Activated CD8-positive, alpha-beta memory T cell treated with anti-CD3 and anti-CD28 coated beads for 1 hour (primary cell): ENCODE measurements around the gene FHOD1.

ENCODE experiments used
- DNase-seq, 2 donors: peaks; one replicate each; pipeline ENCODE4 v3.0.0-alpha.2; 2020; ENCODE audit warnings: low read depth in 1 of 2; ENCODE audit errors: extremely low read depth in 1 of 2

The FHOD1 gene

GRCh38 chr16:67210069-67210937 lies 37.0 kb downstream of the FHOD1 start:
- no peak for DNase-seq

DNA sequence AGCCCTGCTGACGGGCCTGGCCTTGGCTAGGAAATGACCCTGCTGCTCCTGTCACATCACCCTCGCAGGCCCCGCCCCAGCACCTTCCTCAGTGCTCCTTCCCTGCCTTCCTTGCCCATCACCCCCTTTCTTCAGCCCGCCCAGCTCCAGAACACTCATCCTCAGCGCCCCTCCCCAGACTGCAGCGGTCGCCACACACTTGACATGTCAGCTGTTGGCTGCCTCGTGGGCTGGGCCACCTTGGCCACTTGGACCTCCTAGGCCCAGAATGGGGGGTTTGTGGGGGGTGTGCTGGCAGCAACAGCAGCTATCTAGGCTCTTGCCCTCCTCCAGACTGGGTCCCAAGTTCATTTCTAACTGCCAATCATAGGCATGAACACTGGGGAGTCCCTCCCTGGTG lies 37.7 kb downstream of the FHOD1 start:
- no peak for DNase-seq

GRCh38 chr16:67208154-67208896 lies 39.0 kb downstream of the FHOD1 start:
- no peak for DNase-seq

- DNase-seq = no peak
Observed at GRCh38 chr16:67207249-67208091, 39.8 kb downstream of the FHOD1 start.

- DNase-seq = no peak
Observed at GRCh38 chr16:67206838-67207248, 40.4 kb downstream of the FHOD1 start.

DNA sequence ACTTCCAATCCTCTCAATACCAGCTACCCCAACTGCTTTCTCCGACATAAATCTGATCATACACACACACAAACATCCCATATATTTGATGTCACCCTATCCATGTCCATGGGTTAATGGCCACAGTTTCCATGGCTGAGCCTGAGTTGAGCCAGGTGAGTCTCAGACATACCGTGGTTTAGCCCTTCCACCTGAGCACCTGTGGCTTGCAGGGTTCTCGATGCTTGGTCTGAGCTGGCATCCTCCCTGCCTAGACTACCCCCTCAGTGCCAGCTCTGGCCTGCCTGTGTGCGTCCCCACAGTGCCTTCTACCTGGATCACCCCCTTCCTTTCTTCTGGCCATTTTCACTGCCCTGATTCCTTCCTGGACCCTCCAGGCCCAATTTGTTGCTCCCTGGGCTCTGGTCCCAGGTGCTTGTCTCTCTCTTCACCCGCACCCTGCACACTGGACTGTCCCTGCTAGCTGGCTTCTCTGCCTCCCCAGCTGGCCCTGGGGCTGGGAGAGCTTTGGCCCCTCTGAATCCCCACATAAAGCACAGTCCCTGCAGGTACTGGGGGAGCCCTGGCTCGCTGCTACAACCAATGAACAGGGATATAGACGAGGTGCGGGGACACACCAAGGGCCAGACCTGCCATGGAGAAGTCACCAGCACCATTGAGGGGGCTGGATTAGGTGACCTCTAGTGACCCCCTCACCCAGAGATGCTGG lies 41.0 kb downstream of the FHOD1 start:
- no peak for DNase-seq

DNA sequence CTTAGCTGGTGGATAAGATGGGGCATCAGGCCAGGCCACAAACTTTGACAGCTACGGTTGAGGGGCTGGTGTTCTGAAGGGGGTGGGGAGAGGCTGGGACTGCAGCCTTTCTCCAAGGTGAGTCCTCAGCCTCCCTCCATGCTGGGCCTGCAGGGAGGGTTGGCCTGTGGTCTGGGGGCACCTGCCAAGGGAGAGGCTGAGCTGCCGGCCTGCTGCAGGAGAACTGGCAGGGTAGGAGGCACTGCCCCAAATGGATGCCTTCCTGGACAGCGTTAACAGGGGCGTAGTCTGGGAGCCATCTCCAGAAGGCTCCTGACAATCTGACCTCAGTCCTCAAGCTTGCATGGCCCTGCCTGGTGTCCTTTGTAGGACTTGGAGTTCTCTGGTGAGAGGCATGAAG lies 43.2 kb downstream of the FHOD1 start:
- DNase-seq = no peak

- DNase-seq = no peak
Observed at GRCh38 chr16:67202956-67203493, 44.3 kb downstream of the FHOD1 start.

GRCh38 chr16:67202426-67202825 lies 44.9 kb downstream of the FHOD1 start:
- DNase-seq = no peak

DNA sequence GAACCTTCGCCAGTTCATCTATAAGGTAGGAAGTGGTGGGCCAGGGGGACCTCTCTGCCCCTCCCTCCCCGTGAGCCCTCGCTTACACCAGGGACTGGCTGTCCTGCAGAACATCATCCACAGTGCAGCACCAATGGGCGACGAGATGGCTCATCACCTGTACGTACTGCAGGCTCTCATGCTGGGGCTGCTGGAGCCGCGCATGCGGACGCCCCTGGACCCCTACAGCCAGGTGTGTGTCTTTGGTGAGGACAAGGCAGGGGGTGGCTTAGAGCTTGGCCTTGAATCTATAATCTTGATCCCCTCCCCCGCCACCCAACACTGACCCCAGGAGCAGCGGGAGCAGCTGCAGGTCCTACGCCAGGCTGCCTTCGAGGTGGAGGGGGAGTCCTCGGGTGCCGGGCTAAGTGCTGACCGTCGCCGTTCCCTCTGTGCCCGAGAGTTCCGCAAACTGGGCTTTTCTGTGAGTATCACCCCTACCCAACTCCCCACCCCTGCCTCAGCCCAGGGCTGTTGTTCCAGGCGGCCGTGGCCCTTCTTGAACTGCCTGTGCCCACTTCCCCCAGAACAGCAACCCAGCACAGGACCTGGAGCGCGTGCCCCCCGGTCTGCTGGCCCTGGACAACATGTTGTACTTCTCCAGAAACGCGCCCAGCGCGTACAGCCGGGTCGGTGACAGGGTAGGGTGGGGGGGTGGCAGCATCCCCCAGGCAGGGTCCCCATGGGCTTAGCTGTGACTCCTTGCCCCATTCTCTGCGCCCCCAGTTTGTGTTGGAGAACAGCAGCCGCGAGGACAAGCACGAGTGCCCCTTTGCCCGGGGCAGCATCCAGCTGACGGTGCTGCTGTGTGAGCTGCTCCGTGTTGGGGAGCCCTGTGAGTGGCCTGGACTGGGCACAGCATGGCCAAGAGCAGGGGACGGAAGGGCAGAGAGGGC lies 45.6 kb downstream of the FHOD1 start:
- DNase-seq = no peak

GRCh38 chr16:67200491-67200890 lies 46.8 kb downstream of the FHOD1 start:
- DNase-seq = no peak

- no peak for DNase-seq
Observed at GRCh38 chr16:67199808-67200198, 47.5 kb downstream of the FHOD1 start.

- no peak for DNase-seq
Observed at GRCh38 chr16:67199011-67199807, 48.1 kb downstream of the FHOD1 start, which contains the start of gene ELMO3. ELMO3 (plus strand) TSS chr16:67199131; CDS start chr16:67199327, 196 bp downstream.

DNA sequence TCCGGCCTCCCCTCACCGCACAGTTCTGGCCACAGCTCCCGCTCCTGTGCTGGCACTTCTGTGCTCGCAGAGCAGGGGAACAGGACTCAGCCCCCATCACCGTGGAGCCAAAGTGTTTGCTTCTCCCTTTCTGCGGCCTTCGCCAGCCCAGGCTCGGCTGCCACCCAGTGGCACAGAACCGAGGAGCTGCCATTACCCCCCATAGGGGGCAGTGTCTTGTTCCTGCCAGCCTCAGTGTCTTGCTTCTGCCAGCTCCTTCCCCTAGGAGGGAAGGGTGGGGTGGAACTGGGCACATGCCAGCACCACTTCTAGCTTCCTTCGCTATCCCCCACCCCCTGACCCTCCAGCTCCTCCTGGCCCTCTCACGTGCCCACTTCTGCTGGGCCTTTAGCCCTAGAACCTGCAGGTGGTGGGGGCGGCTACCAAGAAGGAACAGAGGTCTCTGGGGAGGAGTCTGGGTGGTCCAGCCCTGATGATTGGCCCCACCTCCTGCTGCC lies 49.0 kb downstream of the FHOD1 start:
- DNase-seq = no peak

DNA sequence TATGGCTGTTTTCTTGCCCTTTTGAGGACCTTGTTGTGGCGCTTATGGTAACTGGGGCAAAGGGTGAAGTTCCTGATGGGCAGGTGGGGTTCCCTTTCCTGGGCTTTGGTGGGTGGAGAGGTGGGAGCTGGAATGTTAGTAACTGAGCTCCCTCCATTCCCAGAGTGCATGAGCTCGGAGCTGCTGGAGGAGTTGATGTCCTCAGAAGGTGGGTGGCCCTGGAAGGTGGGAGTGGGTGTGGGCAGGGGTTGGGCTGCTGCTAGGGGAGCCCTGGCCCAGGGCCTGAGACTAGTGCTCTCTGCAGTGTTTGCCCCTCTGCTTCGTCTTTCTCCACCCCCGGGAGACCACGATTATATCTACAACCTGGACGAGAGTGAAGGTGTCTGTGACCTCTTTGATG lies 49.6 kb downstream of the FHOD1 start:
- no peak for DNase-seq

DNA sequence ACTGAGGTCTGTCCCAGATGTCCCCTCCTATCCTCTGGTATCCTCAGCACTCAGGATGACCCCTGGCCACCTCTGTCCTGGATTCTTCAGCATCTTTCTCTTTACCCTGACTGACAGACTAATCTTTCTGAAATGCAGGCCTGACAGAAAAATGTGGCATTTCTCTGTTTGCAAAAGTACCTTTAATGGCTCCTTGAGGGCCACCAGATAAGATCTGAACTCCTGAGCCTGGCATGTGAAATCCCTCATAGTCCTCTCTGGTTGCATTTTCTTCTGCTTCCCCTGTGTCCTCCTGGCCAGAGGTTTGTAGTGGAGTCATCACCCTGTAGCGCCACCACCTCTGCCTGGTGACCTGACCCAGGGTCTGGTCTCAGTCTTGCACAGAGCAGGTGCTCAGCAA lies 50.4 kb downstream of the FHOD1 start:
- DNase-seq = no peak

DNA sequence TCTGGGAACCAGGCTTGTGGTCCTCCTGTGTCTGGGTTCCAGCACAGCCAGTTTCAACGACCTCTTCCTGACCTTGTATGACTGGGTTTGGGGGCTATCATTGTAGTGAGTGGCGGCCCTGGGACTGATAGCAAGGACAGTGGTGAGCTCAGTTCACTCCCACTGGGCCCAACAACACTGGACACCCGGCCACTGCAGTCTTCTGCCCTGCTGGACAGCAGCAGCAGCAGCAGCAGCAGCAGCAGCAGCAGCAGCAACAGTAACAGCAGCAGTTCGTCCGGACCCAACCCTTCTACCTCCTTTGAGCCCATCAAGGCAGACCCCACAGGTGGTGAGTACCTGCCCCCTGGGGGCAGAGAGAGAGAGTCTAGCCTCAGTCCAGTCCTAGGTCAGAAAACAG lies 51.6 kb downstream of the FHOD1 start:
- DNase-seq = no peak

DNA sequence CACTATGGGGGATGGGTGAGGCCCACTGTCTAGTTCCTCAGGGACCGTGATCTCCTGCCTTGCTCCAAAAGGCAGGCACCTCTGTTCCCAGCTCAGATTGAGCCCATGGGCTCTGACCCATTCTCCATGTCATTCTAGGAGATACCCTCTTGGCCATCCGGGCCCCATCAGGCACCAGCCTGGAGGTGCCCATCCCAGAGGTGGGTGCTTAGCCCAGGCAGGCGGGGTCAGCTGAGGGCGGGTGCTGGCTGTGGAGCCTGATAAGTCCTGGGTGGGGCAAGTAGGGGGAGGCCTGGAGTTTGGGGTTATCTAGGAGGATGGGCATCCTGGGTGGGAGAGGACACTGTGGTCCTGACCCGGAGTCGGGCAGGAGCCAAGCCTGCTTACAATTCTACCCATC lies 53.0 kb downstream of the FHOD1 start:
- DNase-seq = no peak
